ENCODE results near the gene TMEM242.

DNA sequence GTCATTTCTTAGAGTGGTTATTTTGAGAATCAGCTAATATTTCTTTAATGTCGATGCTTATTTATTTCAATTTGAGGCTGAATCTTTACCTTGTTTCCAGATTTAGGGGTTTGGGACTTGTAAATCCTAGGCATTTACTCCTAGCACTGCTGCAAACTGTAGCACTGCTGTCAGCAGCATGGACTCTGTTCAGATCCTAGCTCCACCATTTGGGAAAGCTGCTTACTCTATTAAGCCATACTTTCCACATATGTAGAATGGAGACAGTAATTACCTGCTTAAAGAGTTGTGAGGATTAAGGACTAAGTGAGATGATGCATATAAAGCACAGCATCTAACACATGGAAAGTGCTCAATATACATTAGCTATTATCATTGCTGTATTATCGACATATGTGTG is 28.7 kb downstream of the TMEM242 start:
- TF ChIP-seq, protein P1, sequence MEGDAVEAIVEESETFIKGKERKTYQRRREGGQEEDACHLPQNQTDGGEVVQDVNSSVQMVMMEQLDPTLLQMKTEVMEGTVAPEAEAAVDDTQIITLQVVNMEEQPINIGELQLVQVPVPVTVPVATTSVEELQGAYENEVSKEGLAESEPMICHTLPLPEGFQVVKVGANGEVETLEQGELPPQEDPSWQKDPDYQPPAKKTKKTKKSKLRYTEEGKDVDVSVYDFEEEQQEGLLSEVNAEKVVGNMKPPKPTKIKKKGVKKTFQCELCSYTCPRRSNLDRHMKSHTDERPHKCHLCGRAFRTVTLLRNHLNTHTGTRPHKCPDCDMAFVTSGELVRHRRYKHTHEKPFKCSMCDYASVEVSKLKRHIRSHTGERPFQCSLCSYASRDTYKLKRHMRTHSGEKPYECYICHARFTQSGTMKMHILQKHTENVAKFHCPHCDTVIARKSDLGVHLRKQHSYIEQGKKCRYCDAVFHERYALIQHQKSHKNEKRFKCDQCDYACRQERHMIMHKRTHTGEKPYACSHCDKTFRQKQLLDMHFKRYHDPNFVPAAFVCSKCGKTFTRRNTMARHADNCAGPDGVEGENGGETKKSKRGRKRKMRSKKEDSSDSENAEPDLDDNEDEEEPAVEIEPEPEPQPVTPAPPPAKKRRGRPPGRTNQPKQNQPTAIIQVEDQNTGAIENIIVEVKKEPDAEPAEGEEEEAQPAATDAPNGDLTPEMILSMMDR (IDR thresholded peaks at IDR 0.05), result no peak
- TF ChIP-seq GABPA (IDR thresholded peaks at IDR 0.05; ENCODE audit: low read depth), result no peak
- no peak for TF ChIP-seq MXI1 (IDR thresholded peaks at IDR 0.05; ENCODE audit: low read depth, low read length)
- no peak for TF ChIP-seq FOXM1 (IDR thresholded peaks at IDR 0.05; ENCODE audit: low read depth)
- no peak for TF ChIP-seq RAD21 (IDR thresholded peaks at IDR 0.05; ENCODE audit: low read length)
- no peak for TF ChIP-seq YY1 (IDR thresholded peaks at IDR 0.05; ENCODE audit: low read depth)
- TF ChIP-seq, protein P2, sequence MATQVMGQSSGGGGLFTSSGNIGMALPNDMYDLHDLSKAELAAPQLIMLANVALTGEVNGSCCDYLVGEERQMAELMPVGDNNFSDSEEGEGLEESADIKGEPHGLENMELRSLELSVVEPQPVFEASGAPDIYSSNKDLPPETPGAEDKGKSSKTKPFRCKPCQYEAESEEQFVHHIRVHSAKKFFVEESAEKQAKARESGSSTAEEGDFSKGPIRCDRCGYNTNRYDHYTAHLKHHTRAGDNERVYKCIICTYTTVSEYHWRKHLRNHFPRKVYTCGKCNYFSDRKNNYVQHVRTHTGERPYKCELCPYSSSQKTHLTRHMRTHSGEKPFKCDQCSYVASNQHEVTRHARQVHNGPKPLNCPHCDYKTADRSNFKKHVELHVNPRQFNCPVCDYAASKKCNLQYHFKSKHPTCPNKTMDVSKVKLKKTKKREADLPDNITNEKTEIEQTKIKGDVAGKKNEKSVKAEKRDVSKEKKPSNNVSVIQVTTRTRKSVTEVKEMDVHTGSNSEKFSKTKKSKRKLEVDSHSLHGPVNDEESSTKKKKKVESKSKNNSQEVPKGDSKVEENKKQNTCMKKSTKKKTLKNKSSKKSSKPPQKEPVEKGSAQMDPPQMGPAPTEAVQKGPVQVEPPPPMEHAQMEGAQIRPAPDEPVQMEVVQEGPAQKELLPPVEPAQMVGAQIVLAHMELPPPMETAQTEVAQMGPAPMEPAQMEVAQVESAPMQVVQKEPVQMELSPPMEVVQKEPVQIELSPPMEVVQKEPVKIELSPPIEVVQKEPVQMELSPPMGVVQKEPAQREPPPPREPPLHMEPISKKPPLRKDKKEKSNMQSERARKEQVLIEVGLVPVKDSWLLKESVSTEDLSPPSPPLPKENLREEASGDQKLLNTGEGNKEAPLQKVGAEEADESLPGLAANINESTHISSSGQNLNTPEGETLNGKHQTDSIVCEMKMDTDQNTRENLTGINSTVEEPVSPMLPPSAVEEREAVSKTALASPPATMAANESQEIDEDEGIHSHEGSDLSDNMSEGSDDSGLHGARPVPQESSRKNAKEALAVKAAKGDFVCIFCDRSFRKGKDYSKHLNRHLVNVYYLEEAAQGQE (IDR thresholded peaks at IDR 0.05; ENCODE audit: low read depth, low read length), result no peak
- no peak for TF ChIP-seq CHD2 (IDR thresholded peaks at IDR 0.05; ENCODE audit: low read length, partially characterized antibody)
- no peak for TF ChIP-seq EP300 (IDR thresholded peaks at IDR 0.05; ENCODE audit: borderline replicate concordance in 1 of 2, low read depth in 1 of 2, low read length in 1 of 2)
